Retina (tissue), 1 donor: ENCODE measurements around the gene PNMA5.

Experiments used
- DNase-seq: peaks from one replicate; pipeline ENCODE4 v3.0.0-alpha.2; 2016

PNMA5 gene

DNA sequence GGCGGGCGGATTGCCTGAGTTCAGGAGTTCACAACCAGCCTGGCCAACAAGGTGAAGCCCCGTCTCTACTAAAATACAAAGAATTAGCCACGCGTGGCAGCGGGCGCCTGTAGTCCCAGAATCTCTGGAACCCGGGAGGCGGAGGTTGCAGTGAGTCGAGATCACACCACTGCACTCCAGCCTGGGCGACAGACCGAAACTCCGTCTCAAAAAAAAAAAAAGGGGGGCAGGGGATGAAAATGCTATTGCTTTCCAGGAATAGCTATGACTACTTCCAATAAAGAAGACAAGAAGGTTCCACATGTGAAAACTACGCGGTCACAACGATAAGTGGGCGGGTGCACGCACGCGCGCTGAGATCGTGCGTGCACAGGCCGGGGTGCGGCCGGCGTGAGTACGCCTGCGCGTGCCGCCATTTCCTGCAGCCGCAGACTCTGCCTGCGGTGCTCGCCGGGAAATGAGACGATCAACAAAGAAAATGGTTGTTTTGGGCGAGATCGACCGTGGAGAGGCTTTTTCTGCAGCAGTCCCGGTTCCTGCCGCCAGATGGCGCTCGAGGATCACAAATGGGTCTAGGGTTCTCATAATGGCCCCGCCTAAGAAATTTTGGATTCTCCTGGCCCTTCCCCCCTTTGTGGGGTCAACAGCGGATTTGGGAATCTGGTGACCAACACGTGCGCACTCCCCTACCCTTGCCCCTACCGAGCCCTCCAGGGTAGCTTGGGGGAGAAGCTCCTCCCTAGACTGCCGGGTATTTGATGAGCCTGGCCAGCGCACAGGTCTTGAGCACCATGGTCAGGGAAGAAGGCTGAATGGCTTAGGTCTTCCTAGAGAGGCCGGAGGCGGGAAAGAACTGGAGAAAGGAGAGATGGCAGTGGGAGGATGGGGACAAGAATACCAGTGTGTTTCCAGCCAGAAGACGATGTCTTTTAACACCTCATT lies 35.1 kb downstream of the PNMA5 start:
- peak; percentile 94 for DNase-seq

DNA sequence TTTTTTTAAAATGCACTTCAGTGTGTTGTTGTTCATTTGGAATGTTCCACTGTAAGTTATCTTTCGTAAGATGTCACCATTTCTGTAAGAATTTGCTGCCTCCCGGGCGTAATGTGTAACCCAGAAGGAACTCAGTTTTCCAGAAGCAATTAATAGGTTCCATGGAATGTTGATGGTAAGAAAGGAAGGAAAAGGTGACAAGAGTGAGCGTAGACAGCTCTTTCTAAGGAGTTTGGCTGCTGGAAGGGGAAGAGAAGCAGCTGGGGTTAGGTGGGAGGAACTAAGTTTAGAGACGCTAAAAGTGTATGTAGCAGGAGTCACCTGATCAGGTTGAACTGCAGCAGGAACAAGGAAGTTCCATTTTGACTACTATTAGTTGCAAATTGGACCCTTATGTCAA lies 35.9 kb downstream of the PNMA5 start:
- DNase-seq: no peak

DNA sequence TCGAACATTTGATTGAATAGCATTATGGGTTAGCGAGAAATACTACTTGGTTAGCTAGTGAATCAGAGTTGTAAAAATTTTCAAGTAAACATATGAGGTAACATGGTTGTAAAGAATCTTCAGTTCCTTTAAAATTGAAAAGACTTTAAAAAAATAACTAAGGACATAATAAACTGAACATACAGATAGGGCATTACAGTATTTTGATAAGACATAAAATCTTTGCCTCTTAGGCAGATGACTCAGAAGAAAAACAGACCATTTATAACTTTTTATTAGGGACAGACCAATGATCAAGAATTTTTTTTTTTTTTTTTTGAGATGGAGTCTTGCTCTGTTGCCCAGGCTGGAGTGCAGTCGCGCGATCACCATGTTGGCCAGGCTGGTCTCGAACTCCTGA lies 43.1 kb downstream of the PNMA5 start:
- no peak for DNase-seq

DNA sequence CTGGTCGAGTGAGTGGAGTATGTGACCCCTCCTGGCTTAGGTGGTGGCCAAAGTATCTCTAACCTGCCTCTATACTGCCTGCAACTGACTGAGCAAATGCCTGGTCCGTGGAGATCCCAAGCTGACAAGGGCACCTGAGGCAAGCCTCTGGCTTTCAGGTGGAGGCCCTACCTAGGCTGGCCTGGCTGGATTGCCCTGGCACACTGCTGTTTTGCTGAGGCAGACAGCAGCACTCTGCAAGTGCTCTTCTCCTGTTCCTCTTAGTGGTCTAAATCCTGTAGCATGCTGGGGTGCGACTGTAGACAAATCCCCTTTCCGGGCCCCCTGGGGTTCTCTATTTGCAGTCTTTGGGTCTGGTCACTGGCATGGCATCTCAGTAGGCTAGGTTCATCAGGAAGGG lies 44.8 kb downstream of the PNMA5 start:
- no peak for DNase-seq

DNA sequence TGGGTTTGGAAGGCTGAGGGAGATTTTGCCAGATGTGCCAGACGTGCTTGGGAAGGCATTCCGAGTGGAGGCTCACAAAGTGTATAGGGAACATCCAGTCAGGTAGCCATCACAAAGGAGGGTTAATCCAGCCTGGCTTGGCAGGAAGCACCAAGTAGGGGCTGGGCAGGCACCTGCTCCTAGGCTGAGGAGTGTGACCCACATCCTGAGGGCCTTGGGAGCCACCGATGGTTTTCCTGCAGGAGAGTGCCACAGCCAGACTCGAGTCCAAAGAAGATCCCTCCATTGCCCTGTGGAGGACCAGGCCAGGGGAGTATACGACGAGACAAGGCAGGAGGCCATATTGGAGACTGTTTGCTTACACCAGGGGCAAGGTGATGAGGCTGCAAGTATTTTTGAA lies 47.2 kb downstream of the PNMA5 start:
- DNase-seq: no peak

DNA sequence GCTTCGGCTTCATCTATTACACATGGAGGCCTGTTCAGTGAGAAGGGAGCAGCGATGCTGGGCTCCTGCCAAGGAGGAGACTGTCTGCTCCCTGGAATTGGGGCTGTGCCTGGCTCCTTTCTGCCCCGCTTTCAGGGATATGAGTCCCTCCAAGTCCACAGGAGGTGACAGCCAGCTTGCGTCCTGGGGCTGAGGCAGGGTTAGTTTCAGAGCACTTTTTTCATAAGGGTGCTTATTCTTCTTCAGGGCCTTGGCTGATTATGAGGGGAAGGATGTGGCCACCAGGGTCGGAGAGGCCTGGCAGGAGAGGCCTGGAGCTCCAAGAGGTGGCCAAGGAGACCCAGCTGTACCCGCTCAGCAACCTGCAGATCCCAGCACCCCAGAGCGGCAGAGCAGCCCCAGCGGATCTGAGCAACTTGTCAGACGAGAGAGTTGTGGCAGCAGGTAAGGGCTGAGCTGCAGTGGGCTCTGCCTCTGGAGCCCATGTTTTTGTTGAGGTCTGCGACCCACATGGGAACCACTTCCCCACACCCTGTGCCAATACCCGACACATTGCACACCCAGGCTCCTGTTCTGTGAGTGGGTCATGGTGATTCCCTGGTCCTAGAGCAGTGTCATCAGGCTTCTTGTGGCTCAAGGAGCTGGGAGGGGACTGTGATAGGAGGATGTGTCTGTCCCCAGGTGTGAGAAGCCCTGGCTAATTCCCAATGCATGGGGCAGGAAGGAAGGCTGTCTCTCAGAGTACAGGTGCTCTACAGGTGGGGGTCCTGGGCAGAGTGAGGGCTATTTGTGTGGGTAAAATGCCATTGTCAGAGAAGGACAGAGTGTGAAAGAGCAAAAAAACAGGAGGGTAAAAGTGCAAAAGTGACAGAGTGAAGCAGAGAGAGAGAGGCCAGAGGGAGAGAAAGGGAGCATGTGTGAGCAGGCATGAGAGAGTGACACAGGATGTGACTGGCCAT lies 48.6 kb downstream of the PNMA5 start:
- no peak for DNase-seq

DNA sequence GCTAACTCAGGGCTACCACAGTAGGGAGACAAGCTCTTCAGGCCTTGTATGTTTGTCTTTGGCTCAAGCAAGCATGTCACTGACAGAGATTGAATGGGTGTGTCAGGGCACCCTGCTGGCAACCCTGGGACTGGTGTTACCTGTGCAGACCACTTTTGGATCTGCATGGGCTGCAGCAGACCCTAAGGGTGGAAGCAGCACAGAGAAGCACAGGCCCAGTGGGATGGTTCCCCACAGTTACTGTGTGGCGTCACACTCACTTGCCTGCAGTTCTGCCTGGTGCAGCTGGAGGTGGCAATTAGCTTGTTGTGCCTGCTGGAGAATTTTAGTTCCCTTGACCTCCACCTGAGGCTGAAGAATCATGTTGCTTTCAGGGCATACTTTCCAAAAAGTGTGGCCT lies 50.1 kb downstream of the PNMA5 start:
- no peak for DNase-seq

DNA sequence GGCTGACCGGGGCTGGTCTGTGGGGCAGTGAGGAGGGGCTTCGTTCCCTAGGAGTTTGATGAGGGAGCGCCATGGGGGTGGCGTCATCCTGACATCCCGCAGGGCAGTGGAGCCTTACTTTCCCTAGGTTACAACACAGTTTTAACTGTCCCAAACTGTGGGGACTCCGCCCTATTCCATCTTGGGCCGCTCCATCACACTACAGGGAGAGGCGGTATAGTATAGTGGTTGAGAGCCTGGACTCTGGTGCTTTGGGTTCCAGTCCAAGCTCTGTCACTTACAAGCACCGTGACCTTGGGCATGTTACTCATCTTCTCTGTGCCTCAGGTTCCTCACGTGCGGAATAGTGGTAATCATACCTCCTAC lies 51.9 kb downstream of the PNMA5 start:
- no peak for DNase-seq

DNA sequence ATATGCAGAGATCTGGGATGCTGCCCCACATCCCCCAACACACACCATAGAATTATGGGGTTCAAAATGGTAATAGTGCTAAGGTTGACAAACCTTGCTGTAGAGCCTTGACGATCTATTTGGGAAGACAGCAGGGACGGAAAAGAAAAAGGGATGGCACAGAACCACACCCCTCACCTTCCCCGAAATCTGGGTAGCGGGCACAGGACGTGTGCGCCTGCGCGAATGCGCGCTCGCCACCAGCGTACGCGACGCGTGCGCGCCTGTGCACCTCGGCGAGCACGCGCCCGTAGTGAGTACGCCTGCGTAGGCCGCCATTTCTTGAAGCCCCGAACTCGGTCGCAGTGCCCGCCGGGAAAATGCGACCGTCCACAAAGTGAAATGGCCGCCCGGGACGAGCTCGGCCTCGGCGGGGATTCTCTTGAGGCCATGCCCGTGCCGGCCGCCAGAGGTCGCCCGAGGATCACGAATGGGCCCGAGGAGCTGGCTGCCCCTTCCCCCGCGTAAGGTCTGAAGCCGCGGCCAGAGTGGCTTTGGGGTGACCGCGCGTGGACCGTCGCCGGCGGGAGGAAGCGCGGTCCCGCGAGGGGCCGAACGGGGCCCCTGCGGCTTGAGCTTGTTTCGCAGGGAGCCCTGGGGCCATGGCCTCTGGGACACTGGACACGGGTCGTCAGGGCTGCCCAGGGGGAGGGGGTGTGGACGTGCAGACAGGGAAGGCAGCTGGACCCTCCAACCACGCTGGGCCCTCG lies 52.4 kb downstream of the PNMA5 start:
- DNase-seq: peak; percentile 97
